GM12801 (cell line): Measurements from ENCODE around the gene OR10G8.

Experiments used
- CTCF ChIP-seq: IDR thresholded peaks from one replicate; pipeline ENCODE4 v1.5.1; 2011; ENCODE audit warnings: control low read depth; ENCODE audit not compliant: insufficient read length; ENCODE audit errors: extremely low read depth

The OR10G8 gene

GRCh38 chr11:124041254-124041653, 14.7 kb downstream of the OR10G8 start, which contains the start of gene OR10G7:
Gene OR10G7, minus strand, starts transcription at chr11:124041325. Its CDS starts 2,324 bp downstream, at chr11:124039001.
- no peak for TF ChIP-seq CTCF

- TF ChIP-seq CTCF = no peak
Observed at GRCh38 chr11:124043420-124043819, 16.8 kb downstream of the OR10G8 start.

- TF ChIP-seq CTCF = no peak
Observed at GRCh38 chr11:124050748-124051147, 24.1 kb downstream of the OR10G8 start.

- TF ChIP-seq CTCF = no peak
Observed at GRCh38 chr11:124052966-124053365, 26.4 kb downstream of the OR10G8 start.

- TF ChIP-seq CTCF = no peak
Observed at GRCh38 chr11:124068601-124069110, 42.1 kb downstream of the OR10G8 start.

GRCh38 chr11:124069429-124070401, 43.1 kb downstream of the OR10G8 start:
- no peak for TF ChIP-seq CTCF

- TF ChIP-seq CTCF = no peak
Observed at GRCh38 chr11:124070915-124071622, 44.5 kb downstream of the OR10G8 start.
